GM18526 (cell line): ENCODE data around the gene OR2A42.
"Not testable (repeated sequence)": the region's sequence is repeated elsewhere in the genome, so short reads cannot be mapped to it uniquely, and the experiment has no call there.

Experiments used
- POLR2A ChIP-seq: IDR thresholded peaks from 3 replicates; pipeline ENCODE4 v1.6.1; 2011; ENCODE audit not compliant: insufficient read length; ENCODE audit errors: extremely low read depth

Gene OR2A42, protein sequence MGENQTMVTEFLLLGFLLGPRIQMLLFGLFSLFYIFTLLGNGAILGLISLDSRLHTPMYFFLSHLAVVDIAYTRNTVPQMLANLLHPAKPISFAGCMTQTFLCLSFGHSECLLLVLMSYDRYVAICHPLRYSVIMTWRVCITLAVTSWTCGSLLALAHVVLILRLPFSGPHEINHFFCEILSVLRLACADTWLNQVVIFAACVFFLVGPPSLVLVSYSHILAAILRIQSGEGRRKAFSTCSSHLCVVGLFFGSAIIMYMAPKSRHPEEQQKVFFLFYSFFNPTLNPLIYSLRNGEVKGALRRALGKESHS

DNA sequence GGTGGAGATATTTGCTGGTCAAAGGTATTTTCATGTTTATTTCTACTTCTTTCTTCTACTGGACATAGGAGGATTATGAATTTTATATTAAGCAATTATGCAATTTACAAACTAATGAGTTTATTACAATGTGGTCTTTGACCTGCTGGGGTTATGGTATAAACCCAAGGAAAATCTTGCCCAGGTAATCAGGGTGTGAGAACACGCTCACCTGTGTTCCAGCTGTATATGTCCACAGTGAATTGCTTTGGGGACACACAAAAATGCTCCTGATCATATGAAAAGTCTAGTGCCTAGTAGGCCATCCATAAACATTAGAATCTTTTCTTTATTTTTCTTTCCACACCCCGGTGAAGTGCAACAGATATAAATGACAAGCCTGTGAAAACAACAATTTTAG, at the start of gene OR2A42:
OR2A42 (minus strand) TSS at position 241 of the 400 bp plus-strand sequence. CDS start 6,762 bp downstream, outside the sequence.
- not testable (repeated sequence) for TF ChIP-seq POLR2A

DNA sequence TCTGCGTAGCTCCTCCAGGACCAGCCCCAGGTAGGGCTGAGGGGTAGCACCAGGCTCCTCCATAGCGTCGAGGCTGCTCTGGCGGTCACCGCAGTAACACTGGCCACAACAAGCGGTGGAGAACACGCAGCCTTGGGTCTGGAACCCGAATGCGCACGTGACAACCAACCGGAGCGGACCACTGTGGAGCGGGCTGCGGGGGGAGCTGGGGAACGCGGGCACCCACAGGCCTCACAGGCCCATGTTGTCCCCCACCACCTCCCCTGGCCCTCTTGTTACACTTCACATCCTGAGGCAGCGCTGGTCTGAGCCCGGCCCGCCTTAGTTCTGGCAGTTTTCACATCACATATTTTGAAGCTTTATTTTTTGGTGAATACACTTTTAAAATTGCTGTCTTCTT, 29.8 kb upstream of the OR2A42 start, which contains the start of gene CTAGE8:
CTAGE8 (minus strand) TSS at position 101 of the 400 bp plus-strand sequence; CDS start at position 63, 38 bp downstream.
- TF ChIP-seq POLR2A = not testable (repeated sequence)

DNA sequence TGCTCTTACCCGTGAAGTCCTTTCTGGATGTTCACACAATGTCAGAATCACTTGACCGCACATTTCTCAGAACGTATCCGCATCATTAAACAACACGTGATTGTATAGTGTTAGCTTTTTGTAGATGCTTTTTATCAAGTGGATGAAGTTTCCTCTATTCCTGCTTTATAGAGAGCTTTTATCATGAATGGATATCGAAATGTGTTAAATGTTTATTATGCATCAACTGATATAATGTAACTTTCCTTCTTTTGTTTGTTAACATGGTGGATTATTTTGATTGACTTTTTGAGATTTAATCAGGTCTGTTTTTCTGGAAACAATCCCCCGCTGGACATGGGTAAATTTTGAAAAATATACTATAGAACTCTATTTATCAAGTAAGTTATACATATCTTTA, 25.3 kb upstream of the OR2A42 start, which contains the start of gene OR2A7:
OR2A7 (minus strand) TSS at position 101 of the 400 bp plus-strand sequence. CDS start 5,164 bp downstream, outside the sequence.
- not testable (repeated sequence) for TF ChIP-seq POLR2A

DNA sequence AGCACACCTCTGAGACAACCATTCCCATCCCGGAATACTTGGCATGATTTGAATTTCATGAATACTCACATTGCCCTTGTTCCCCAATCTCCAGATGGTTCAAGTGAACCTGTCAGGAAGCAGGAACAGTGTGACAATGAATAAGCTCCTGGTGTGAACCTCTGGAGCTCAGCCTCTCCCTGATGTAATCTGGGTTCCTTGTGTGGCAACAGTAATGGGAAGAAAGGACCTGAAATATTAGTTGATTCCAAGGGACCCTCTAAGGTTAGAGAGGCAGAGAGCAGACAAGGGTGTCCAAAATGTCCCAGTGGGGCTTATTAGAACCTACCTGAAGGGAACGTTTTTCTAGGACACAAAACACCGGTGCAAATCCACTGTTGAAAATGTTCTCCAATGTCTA, 16.7 kb upstream of the OR2A42 start:
- TF ChIP-seq POLR2A = no peak

DNA sequence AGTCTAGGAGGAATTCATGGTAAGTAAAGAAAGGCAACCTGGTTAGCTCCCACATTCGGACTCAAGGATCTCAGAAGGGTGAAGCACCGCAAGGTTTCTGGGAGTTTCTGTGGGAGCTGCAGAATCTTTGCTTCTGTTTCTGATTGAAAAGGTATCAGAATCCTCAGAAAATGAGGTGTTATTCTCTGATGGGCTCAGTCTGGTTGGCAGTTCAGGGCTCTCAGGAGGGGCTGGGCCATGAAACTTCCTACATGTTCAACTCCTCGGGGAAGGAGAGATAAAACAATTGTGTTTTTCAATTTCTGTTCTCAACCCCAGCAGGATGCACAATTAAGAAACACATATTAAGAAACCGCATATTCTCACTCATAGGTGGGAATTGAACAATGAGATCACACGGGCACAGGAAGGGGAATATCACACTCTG, 16.1 kb upstream of the OR2A42 start:
- TF ChIP-seq POLR2A = no peak

DNA sequence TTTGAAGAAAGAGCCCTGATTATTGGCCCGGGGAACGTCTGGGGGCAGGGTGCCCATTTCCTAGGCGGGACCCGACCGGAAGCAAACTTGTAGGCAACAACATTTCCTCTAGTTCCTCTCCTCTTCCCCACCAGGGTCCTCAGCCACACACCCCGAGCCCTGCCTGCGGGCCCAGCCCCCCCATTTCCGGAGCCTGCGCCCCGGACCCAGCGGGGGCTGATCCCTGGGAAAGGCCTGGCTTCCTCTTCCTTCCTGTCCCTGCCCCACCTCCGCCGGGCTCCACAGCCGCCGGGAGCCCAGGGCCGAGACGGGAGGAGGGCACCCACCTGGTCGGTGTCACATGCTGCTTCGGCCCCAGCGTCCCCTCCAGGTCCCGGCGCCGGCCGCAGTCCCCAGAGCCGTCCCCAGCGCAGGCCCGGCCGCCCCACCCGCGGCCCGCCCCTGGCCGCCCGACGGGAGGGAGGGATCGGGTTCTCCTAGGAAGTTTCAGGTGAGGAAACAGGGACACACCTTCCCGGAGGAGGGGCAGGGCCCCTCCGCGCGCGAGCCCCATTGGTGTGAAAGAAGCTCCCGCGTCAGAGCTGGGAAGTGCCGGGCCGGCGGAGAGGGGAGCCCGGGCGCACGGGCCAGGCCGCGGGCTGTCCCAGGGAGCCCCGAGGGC, 44.1 kb downstream of the OR2A42 start, which contains the start of gene ARHGEF35:
ARHGEF35 (minus strand) TSS at position 622 of the 661 bp plus-strand sequence. CDS start 7,450 bp downstream, outside the sequence.
- TF ChIP-seq POLR2A = not testable (repeated sequence)

DNA sequence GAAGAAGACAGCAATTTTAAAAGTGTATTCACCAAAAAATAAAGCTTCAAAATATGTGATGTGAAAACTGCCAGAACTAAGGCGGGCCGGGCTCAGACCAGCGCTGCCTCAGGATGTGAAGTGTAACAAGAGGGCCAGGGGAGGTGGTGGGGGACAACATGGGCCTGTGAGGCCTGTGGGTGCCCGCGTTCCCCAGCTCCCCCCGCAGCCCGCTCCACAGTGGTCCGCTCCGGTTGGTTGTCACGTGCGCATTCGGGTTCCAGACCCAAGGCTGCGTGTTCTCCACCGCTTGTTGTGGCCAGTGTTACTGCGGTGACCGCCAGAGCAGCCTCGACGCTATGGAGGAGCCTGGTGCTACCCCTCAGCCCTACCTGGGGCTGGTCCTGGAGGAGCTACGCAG, 56.2 kb downstream of the OR2A42 start, which contains the start of gene CTAGE4:
CTAGE4 (plus strand) TSS at position 301 of the 400 bp plus-strand sequence; CDS start at position 339, 38 bp downstream.
- TF ChIP-seq POLR2A = not testable (repeated sequence)
